ENCODE measurements around the gene RCBTB2. TPM values are rescaled to one million over a fixed set of nuclear protein-coding genes. Genes with fewer than 3 reads are reported as not detected.
A peak's percentile ranks its signal among the peaks of the same experiment; 100 is the strongest.

RCBTB2 gene
- total and polyA plus RNA-seq, 4 donors, result 37.4 to 66.0 (median 52.4) TPM

GRCh38 chr13:48533961-48534600 is 1.2 kb upstream of the RCBTB2 start:
- no peaks in the 10 kb centered on the region for H3K36me3 ChIP-seq (ENCODE audit: control insufficient read depth, insufficient read depth, low read length)
- no peaks in the 10 kb centered on the region for H3K27me3 ChIP-seq (ENCODE audit: control insufficient read depth, insufficient read depth, low read length)
- 63% methylated on average over 3 of the region's 9 CpGs for WGBS (ENCODE audit: insufficient coverage)
- no peak overlapping the region for H3K4me3 ChIP-seq (ENCODE audit: low read depth, low read length)
- peak overlapping the region; percentile 98 for H3K27ac ChIP-seq (ENCODE audit: low read depth, low read length)
- no peaks in the 10 kb centered on the region for H3K9me3 ChIP-seq (ENCODE audit: control insufficient read depth, insufficient read depth, low read length)
- DNase-seq (ENCODE audit: low read depth in 4 of 6, low spot score in 6 of 6), result no peak
- H3K4me1 ChIP-seq (ENCODE audit: control insufficient read depth, insufficient read depth, low read length), result peaks cover 9% of the 10 kb centered on the region

GRCh38 chr13:48532256-48532505 is 699 bp downstream of the RCBTB2 start:
- peak overlapping the region; percentile 98 for H3K27ac ChIP-seq (ENCODE audit: low read depth, low read length)
- peak overlapping the region; percentile 97 for H3K4me3 ChIP-seq (ENCODE audit: low read depth, low read length)
- peaks cover 9% of the 10 kb centered on the region for H3K4me1 ChIP-seq (ENCODE audit: control insufficient read depth, insufficient read depth, low read length)
- H3K9me3 ChIP-seq (ENCODE audit: control insufficient read depth, insufficient read depth, low read length), result no peaks in the 10 kb centered on the region
- no peaks in the 10 kb centered on the region for H3K27me3 ChIP-seq (ENCODE audit: control insufficient read depth, insufficient read depth, low read length)
- 0% methylated on average over 16 of the region's 16 CpGs for WGBS (ENCODE audit: insufficient coverage)
- no peaks in the 10 kb centered on the region for H3K36me3 ChIP-seq (ENCODE audit: control insufficient read depth, insufficient read depth, low read length)
- peak in 2 of 6 donors; percentile 40 to 83 for DNase-seq (ENCODE audit: low read depth in 4 of 6, low spot score in 6 of 6)

- DNase-seq (ENCODE audit: low read depth in 4 of 6, low spot score in 6 of 6), result peak in 1 of 6 donors; percentile 26
- 27% methylated on average over 15 of the region's 19 CpGs for WGBS (ENCODE audit: insufficient coverage)
These were observed 1.2 kb downstream of the RCBTB2 start for GRCh38 chr13:48531416-48532255.

DNA sequence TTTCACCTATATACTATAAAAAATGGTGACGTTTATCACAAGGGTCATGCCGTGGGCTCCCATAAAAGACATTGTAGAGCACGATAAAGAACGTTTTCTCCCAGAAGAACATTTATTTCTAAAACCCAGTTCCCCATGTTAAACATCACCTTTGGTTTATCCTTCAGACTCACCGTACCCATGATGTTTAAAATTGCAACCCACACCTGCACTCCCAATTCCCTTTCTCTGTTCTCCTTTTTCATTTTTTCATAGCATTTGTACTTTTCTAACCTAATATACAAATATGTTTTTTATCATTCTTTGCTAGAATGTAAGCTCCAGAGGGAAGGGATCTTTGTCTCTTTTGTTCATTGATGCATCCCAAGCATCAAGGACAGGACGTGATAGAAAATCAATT is 2.0 kb downstream of the RCBTB2 start:
- peaks cover 9% of the 10 kb centered on the region for H3K4me1 ChIP-seq (ENCODE audit: control insufficient read depth, insufficient read depth, low read length)
- no peaks in the 10 kb centered on the region for H3K27me3 ChIP-seq (ENCODE audit: control insufficient read depth, insufficient read depth, low read length)
- no peaks in the 10 kb centered on the region for H3K9me3 ChIP-seq (ENCODE audit: control insufficient read depth, insufficient read depth, low read length)
- no peak overlapping the region for H3K4me3 ChIP-seq (ENCODE audit: low read depth, low read length)
- no peaks in the 10 kb centered on the region for H3K36me3 ChIP-seq (ENCODE audit: control insufficient read depth, insufficient read depth, low read length)
- 98% methylated on average over 4 of the region's 6 CpGs for WGBS (ENCODE audit: insufficient coverage)
- H3K27ac ChIP-seq (ENCODE audit: low read depth, low read length), result no peak overlapping the region
- DNase-seq (ENCODE audit: low read depth in 4 of 6, low spot score in 6 of 6), result no peak

More at GRCh38 chr13:48531416-48532255, 1.2 kb downstream of the RCBTB2 start:
- H3K4me1 ChIP-seq (ENCODE audit: control insufficient read depth, insufficient read depth, low read length), result peaks cover 9% of the 10 kb centered on the region
- H3K27ac ChIP-seq (ENCODE audit: low read depth, low read length), result peak overlapping the region; percentile 98
- peak overlapping the region; percentile 97 for H3K4me3 ChIP-seq (ENCODE audit: low read depth, low read length)
- no peaks in the 10 kb centered on the region for H3K36me3 ChIP-seq (ENCODE audit: control insufficient read depth, insufficient read depth, low read length)
- no peaks in the 10 kb centered on the region for H3K27me3 ChIP-seq (ENCODE audit: control insufficient read depth, insufficient read depth, low read length)
- no peaks in the 10 kb centered on the region for H3K9me3 ChIP-seq (ENCODE audit: control insufficient read depth, insufficient read depth, low read length)

GRCh38 chr13:48528720-48529119 is 4.2 kb downstream of the RCBTB2 start:
- H3K27ac ChIP-seq (ENCODE audit: low read depth, low read length), result no peak overlapping the region
- H3K4me1 ChIP-seq (ENCODE audit: control insufficient read depth, insufficient read depth, low read length), result peaks cover 9% of the 10 kb centered on the region
- no CpG with 5 or more reads among the region's 3 CpGs for WGBS (ENCODE audit: insufficient coverage)
- no peak for DNase-seq (ENCODE audit: low read depth in 4 of 6, low spot score in 6 of 6)
- no peaks in the 10 kb centered on the region for H3K36me3 ChIP-seq (ENCODE audit: control insufficient read depth, insufficient read depth, low read length)
- no peaks in the 10 kb centered on the region for H3K27me3 ChIP-seq (ENCODE audit: control insufficient read depth, insufficient read depth, low read length)
- H3K4me3 ChIP-seq (ENCODE audit: low read depth, low read length), result no peak overlapping the region
- H3K9me3 ChIP-seq (ENCODE audit: control insufficient read depth, insufficient read depth, low read length), result no peaks in the 10 kb centered on the region

GRCh38 chr13:48527955-48528354 is 4.9 kb downstream of the RCBTB2 start:
- no peaks in the 10 kb centered on the region for H3K27me3 ChIP-seq (ENCODE audit: control insufficient read depth, insufficient read depth, low read length)
- WGBS (ENCODE audit: insufficient coverage), result no CpG with 5 or more reads among the region's 2 CpGs

GRCh38 chr13:48526286-48526685 is 6.6 kb downstream of the RCBTB2 start:
- Histone ChIP-seq H3K4me1 (ENCODE audit: control insufficient read depth, insufficient read depth, low read length) (peaks cover under 1% of the 10 kb centered on the region), H3K27ac (ENCODE audit: low read depth, low read length) (no peak overlapping the region), H3K9me3 (ENCODE audit: control insufficient read depth, insufficient read depth, low read length) (no peaks in the 10 kb centered on the region), H3K4me3 (ENCODE audit: low read depth, low read length) (no peak overlapping the region), H3K36me3 (ENCODE audit: control insufficient read depth, insufficient read depth, low read length) (peaks cover 3% of the 10 kb centered on the region), H3K27me3 (ENCODE audit: control insufficient read depth, insufficient read depth, low read length) (no peaks in the 10 kb centered on the region)
- no peak for DNase-seq (ENCODE audit: low read depth in 4 of 6, low spot score in 6 of 6)
- 98% methylated on average over 4 of the region's 10 CpGs for WGBS (ENCODE audit: insufficient coverage)

More at GRCh38 chr13:48527955-48528354, 4.9 kb downstream of the RCBTB2 start:
- Histone ChIP-seq H3K9me3 (ENCODE audit: control insufficient read depth, insufficient read depth, low read length) (no peaks in the 10 kb centered on the region), H3K4me3 (ENCODE audit: low read depth, low read length) (no peak overlapping the region), H3K27ac (ENCODE audit: low read depth, low read length) (no peak overlapping the region), H3K4me1 (ENCODE audit: control insufficient read depth, insufficient read depth, low read length) (peaks cover 4% of the 10 kb centered on the region), H3K36me3 (ENCODE audit: control insufficient read depth, insufficient read depth, low read length) (no peaks in the 10 kb centered on the region)
- no peak for DNase-seq (ENCODE audit: low read depth in 4 of 6, low spot score in 6 of 6)

DNA sequence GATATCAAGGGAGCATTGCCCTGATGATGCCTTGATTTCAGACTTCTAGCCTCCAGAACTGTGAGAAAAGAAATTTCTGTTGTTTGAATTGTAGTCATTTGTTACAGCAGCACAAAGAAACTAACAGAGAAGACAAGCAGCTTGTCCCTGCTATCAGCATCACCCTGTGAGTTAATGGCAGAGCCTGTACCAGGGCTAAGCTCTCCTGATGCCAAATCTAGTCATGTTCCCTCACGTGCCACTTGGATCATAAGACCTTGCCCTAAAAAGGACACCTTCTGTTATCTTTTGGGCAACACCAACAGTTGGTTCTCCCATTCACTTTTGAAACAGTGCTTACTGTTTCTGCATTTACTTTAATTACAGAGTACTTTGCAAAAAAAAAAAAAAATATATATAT is 14.8 kb downstream of the RCBTB2 start:
- 86% methylated on average over 1 of the region's 1 CpG for WGBS (ENCODE audit: insufficient coverage)
- Histone ChIP-seq H3K9me3 (ENCODE audit: control insufficient read depth, insufficient read depth, low read length) (no peaks in the 10 kb centered on the region), H3K27me3 (ENCODE audit: control insufficient read depth, insufficient read depth, low read length) (no peaks in the 10 kb centered on the region), H3K36me3 (ENCODE audit: control insufficient read depth, insufficient read depth, low read length) (peaks cover 6% of the 10 kb centered on the region), H3K4me1 (ENCODE audit: control insufficient read depth, insufficient read depth, low read length) (peaks cover 4% of the 10 kb centered on the region), H3K4me3 (ENCODE audit: low read depth, low read length) (no peak overlapping the region), H3K27ac (ENCODE audit: low read depth, low read length) (no peak overlapping the region)
- no peak for DNase-seq (ENCODE audit: low read depth in 4 of 6, low spot score in 6 of 6)

GRCh38 chr13:48515732-48516131 is 17.1 kb downstream of the RCBTB2 start:
- 73% methylated on average over 4 of the region's 6 CpGs for WGBS (ENCODE audit: insufficient coverage)
- Histone ChIP-seq H3K36me3 (ENCODE audit: control insufficient read depth, insufficient read depth, low read length) (peaks cover 3% of the 10 kb centered on the region), H3K9me3 (ENCODE audit: control insufficient read depth, insufficient read depth, low read length) (no peaks in the 10 kb centered on the region), H3K27me3 (ENCODE audit: control insufficient read depth, insufficient read depth, low read length) (no peaks in the 10 kb centered on the region), H3K4me3 (ENCODE audit: low read depth, low read length) (no peak overlapping the region), H3K27ac (ENCODE audit: low read depth, low read length) (peak overlapping the region; percentile 29), H3K4me1 (ENCODE audit: control insufficient read depth, insufficient read depth, low read length) (peaks cover 4% of the 10 kb centered on the region)
- peak in 2 of 6 donors; percentile 10 to 39 for DNase-seq (ENCODE audit: low read depth in 4 of 6, low spot score in 6 of 6)

DNA sequence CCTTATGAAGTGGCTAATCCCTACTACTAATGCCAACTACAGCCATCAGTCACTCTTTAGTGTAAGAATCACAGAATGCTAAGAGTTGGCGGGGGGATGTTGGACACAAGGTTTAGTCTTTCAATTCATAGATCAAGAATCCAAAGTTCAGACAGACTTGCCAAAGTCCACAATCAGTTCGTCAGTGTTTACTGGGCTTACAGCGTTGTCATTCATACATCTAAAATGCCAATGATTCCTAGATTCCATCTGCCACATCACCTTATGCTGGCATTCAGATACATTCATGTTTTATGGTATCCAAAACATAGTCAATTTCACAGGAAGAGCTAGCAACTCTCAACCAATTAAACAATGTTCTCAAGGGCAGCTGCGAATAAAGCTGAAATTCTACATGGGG is 18.1 kb downstream of the RCBTB2 start:
- 78% methylated on average over 3 of the region's 4 CpGs for WGBS (ENCODE audit: insufficient coverage)
- H3K36me3 ChIP-seq (ENCODE audit: control insufficient read depth, insufficient read depth, low read length), result peaks cover 3% of the 10 kb centered on the region

More for the DNA sequence above, 18.1 kb downstream of the RCBTB2 start:
- no peak overlapping the region for H3K4me3 ChIP-seq (ENCODE audit: low read depth, low read length)
- H3K27ac ChIP-seq (ENCODE audit: low read depth, low read length), result no peak overlapping the region
- no peaks in the 10 kb centered on the region for H3K27me3 ChIP-seq (ENCODE audit: control insufficient read depth, insufficient read depth, low read length)
- no peaks in the 10 kb centered on the region for H3K9me3 ChIP-seq (ENCODE audit: control insufficient read depth, insufficient read depth, low read length)
- peak in 2 of 6 donors; percentile 18 to 48 for DNase-seq (ENCODE audit: low read depth in 4 of 6, low spot score in 6 of 6)
- peaks cover 4% of the 10 kb centered on the region for H3K4me1 ChIP-seq (ENCODE audit: control insufficient read depth, insufficient read depth, low read length)

Measured in spinal cord (tissue), 10 donors.